Adrenal gland (tissue), 5 donors: ENCODE measurements around the gene DUSP7.

Experiments used
- POLR2A ChIP-seq, 2 donors: fragments of 450-650 bp; IDR thresholded peaks; one replicate each; pipeline ENCODE4 v1.6.1; 2017; ENCODE audit warnings: antibody characterized with exemption in 2 of 2, mild to moderate bottlenecking in 2 of 2, moderate library complexity in 1 of 2
- TF ChIP-seq, protein P1 (sequence below), 6 experiments: fragments of 450-650 bp in 4 of 6; fragments of 200-600 bp in 2 of 6; sonication (generic) in 1 of 6; IDR thresholded peaks; 1 replicate in 5 of 6; 2 replicates in 1 of 6; pipeline versions ENCODE4 v1.5.1 to v1.8.0; 2016 to 2021; ENCODE audit warnings: antibody characterized with exemption in 6 of 6, mild to moderate bottlenecking in 2 of 6, moderate library complexity in 1 of 6
- donor health status: DM: no; HTN: no; CAD: no.

DNA sequence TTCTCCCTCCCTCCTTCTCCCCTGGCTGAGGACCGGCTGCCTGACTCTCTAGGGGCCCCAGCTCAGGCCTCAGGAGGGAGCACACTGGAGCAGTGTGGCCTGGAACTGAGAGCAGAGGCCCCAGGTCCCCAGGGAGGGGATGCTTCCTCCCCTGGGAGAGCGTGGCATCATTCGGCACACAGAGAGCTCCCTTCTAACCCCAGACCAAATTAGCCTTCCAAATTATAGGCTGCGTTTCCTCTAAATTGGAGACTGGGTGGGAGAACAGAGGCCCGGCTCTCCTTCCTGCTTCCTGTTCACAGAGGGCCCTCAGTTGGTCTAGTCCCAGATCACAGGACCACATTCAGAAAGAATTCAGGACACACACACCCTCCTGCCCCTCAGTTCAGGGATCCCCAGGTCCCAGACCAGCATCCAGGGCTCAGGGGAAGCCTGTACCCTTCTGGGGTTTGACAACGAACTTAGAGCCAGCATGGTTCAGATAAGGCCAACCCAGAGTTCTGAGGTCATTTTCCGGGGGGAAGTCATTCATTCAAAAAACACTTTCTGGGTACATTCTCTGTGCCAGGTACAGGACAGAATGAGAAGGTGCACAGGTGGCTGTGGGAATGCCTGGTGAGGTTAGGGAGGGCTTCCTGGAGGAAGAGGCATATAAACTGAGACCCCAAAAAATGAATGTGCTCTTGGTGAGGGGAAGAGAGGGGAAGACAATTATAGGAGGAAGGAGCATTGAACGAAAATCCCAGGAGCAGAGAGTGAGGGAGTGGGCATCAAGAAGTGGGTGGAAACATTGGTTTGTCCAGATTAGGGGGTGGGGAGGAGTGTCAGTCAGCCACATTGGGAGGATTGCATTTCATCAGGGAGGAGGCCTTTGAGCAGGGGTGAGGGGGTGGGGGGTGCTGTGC is 32.3 kb downstream of the DUSP7 start:
- TF ChIP-seq POLR2A (IDR thresholded peaks at IDR 0.05): no peak
- TF ChIP-seq, protein P1, sequence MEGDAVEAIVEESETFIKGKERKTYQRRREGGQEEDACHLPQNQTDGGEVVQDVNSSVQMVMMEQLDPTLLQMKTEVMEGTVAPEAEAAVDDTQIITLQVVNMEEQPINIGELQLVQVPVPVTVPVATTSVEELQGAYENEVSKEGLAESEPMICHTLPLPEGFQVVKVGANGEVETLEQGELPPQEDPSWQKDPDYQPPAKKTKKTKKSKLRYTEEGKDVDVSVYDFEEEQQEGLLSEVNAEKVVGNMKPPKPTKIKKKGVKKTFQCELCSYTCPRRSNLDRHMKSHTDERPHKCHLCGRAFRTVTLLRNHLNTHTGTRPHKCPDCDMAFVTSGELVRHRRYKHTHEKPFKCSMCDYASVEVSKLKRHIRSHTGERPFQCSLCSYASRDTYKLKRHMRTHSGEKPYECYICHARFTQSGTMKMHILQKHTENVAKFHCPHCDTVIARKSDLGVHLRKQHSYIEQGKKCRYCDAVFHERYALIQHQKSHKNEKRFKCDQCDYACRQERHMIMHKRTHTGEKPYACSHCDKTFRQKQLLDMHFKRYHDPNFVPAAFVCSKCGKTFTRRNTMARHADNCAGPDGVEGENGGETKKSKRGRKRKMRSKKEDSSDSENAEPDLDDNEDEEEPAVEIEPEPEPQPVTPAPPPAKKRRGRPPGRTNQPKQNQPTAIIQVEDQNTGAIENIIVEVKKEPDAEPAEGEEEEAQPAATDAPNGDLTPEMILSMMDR (IDR thresholded peaks at IDR 0.05): no peak
